HG02610 (cell line): ENCODE data around the gene COPZ2.
"Not testable (repeated sequence)": the region's sequence is repeated elsewhere in the genome, so short reads cannot be mapped to it uniquely, and the experiment has no call there.

ENCODE experiments used
- ATAC-seq: cut with Tn5 transposase; IDR thresholded peaks from one replicate; pipeline ENCODE4 v1.9.1; 2021; ENCODE audit warnings: mild to moderate bottlenecking, moderate library complexity; ENCODE audit not compliant: unreplicated experiment

COPZ2 gene

GRCh38 chr17:48010193-48010592, 27.4 kb downstream of the COPZ2 start:
- ATAC-seq = no peak

DNA sequence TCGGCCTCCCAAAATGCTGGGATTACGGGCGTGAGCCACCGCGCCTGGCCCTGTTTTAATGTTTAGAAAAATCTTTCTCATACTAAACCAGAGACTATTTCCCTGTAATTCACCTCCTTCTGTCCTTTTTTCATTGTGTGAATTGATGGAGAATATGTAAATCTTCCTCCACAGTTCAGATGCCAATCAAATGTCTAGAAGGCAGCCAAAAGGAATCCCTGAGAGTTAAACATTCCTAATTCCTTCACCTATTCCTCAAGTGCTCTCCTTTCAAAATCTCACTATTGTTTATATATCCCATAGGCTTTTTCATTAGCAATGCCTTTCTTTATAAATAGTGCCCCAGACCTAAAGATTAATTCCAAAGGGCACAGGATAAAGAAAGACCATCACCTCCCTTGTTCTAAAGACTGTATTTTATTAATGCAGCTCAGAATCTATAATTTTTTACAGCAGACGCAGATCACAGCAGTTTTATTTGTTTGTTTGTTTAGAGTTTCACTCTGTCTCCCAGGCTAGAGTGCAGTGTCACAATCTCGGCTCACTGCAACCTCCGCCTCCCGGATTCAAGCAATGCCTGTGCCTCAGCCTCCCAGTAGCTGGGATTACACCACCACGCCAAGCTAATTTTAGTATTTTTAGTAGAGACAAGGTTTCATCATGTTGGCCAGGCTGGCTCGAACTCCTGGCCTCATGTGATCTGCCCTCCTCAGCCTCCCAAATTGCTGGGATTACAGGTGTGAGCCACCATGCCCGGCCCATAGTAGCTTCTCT, 30.5 kb downstream of the COPZ2 start:
- no peak for ATAC-seq

DNA sequence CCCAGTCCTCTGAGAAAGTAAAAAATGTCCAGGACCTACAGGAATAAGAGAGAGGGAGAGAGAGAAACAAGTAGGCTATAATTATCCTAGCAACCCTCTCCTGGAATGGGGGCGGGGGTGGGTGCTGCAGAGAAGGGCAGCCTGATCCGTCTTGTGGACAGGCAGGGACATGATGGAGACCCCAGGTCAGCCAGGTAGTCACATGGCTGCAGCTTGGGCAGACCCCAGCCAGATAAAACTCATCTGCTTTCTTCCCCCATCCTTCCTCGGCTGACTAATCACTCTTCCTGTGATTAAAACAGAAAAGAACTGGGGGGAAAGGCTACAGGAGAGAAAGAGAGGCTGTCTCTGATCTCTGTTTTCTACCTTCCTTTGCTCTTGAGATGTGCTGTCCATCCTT, 32.6 kb downstream of the COPZ2 start:
- ATAC-seq = no peak

GRCh38 chr17:48003417-48004151, 34.0 kb downstream of the COPZ2 start:
- no peak for ATAC-seq

- no peak for ATAC-seq
Measured at GRCh38 chr17:48002916-48003416, 34.6 kb downstream of the COPZ2 start.

DNA sequence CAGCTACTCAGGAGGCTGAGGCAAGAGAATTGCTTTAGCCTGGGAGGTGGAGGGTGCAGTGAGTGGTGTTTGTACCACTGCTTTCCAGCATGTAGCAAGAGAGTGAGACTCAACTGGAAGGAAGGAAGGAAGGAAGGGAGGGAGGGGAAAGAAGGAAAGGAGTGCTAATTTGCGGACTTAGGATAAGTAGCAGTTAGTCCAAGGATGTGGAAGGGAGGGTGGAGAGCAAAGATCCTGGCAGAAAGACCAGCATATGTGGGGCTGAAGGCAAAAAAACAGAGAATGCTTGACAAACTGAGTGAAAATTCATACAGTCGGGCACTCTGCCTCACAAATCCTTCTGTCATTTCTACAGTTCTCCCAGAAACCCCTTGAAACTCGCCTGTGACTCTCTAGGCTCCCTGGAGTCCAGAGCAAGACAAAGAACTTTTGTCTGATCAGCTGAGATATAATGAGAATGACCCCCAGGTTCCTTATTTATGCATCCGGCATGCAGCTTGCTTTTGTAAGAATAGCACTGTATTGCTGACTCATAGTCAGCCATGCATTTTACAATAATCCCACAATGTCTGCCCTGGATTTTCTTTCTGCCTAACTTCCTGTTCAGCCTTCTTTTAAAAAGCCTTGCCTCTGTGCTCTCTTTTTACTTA, 35.2 kb downstream of the COPZ2 start:
- peak; percentile 66 for ATAC-seq

GRCh38 chr17:48001657-48002056, 35.9 kb downstream of the COPZ2 start:
- not testable (repeated sequence) for ATAC-seq

GRCh38 chr17:48001197-48001596, 36.4 kb downstream of the COPZ2 start:
- no peak for ATAC-seq

GRCh38 chr17:47999582-47999981, 38.0 kb downstream of the COPZ2 start:
- no peak for ATAC-seq

DNA sequence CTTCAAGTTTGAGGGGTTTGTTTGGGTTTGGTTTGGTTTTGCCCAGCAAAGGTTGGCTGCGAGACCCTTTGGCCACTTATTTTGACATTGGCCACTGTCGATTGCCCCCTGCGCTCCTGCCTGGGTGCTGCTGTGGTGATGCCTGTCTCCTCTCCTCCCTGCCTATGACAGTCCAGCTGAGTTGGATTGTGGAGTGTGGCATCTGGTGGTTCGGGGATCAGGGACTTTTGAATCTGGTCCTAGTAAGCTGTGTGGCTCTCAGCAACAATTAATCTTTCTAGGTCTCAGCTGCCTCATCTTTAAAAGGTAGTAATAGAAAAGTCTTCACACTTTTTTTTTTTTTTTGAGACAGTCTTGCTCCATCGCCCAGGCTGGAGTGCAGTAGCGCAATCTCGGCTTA, 39.6 kb downstream of the COPZ2 start:
- ATAC-seq = no peak

GRCh38 chr17:47997586-47997985, 40.0 kb downstream of the COPZ2 start:
- ATAC-seq = no peak

GRCh38 chr17:47996201-47996600, 41.4 kb downstream of the COPZ2 start:
- ATAC-seq = no peak

- no peak for ATAC-seq
Measured at GRCh38 chr17:47995241-47995935, 42.2 kb downstream of the COPZ2 start.

DNA sequence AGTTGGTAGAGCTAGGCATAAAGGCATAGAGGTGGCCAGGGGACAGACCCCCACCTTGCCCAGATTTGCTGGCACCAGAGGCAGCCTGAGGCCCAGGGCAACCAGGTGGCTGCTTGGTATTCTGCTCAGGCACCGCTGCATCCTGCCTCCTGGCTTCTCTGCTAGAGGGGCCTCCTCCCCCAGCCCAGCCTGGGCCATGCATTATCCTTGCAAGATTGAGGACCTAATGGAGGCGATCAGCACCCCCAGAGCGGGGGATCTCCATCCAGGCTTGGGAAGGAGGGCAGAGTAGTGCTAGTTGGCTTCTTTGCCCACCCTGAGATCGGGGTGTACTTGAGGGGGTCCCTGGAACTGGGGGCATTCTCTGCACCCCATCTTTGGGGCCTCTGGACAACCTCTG, 42.9 kb downstream of the COPZ2 start:
- no peak for ATAC-seq

DNA sequence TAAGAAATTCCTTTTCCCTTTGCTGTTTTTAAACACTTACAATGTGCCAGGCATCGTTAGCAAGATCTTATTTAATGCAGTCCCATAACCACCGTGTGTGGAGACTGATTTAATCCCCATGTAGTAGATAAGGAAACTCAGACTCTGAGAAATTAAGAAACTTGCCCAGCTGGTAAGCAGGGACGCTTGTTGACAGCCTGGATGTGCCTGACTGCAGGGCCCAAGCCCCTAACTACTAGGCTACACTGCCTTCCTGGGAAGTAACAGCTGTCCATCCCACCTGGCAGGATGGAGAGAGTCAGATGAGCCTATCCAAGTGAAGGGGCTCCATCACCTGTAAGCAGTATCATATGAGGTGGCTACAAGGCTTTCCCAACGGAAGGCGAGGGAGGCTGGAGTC, 43.6 kb downstream of the COPZ2 start:
- no peak for ATAC-seq

- ATAC-seq = no peak
Measured at GRCh38 chr17:47993031-47993564, 44.5 kb downstream of the COPZ2 start.

GRCh38 chr17:47992216-47992615, 45.4 kb downstream of the COPZ2 start:
- no peak for ATAC-seq

DNA sequence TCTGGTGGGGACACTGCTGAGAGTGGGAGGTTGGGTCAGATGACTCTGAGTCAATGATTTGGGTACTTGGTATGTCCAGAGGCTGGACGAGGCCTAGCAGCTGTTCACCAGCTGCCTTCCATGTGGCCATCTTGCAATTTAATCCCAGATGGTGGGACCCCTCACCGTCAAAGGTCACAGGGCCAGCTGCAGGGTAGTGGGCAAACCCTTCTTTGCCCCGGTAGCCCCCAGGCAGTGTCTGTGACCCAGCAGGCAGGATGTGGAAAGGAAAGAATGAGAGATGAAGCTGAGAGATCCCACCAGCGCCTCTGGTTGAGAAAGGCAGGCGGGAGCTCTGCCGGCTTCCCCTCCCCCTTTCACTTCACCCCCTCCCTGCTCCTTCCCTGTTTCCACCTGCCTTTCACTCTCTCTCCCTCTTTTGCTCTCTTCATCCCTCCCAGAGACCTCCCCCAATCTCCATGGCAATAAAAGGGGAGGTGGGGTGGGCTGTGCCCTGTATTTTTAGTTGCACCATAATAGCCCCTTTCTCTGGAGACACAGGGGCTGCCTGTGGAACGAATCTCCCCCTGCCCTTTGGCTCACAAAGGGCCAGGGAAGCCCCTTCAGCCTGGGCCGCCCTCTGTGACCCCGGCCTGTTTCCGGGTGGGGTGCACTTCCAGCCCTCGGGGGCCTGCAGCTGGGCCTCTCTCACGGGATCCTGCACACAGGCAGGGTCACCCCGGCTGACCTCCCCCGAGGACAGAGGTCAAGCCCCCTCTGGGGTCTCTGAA, 46.5 kb downstream of the COPZ2 start:
- no peak for ATAC-seq

DNA sequence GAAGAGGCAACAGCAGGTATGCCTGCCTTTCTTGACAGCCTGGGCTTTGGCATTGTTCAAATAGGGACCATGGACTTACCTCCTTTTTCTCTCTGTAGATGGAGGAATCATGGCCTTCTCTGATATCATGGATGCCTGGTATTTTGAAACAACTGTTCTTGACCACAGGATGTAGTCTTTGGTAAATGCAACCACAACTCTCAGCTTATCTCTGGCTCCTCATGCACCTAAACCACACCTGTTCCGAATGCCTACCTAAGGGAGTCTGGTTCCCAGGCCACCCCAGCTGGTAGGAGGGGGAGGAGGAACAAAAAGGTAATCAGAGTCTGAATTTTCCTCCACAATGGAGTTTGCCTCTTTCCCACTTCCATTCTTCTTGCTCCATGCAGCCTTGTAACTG, 47.9 kb downstream of the COPZ2 start:
- no peak for ATAC-seq

GRCh38 chr17:47989159-47989558, 48.4 kb downstream of the COPZ2 start:
- ATAC-seq = no peak
